ENCODE data around the gene CERS6.

DNA sequence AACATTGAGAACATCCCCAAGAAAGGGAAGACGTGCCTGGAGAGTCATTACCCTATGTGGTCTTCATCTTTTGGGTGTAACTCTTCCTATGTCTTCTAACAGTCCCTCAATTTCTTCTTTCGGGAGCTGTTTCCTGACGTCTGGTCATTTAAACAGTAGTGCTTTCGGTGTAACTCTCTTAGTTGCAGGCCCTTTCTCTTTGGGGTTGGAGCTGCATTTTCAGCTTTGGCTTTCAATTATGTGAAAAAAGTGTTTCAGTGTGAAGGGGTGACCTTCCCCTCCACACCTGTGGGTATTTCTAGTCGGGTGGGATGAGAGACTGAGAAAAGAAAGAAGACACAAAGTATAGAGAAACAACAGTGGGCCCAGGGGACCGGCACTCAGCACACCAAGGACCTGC is 105.9 kb downstream of the CERS6 start:
- TF ChIP-seq, protein P1, sequence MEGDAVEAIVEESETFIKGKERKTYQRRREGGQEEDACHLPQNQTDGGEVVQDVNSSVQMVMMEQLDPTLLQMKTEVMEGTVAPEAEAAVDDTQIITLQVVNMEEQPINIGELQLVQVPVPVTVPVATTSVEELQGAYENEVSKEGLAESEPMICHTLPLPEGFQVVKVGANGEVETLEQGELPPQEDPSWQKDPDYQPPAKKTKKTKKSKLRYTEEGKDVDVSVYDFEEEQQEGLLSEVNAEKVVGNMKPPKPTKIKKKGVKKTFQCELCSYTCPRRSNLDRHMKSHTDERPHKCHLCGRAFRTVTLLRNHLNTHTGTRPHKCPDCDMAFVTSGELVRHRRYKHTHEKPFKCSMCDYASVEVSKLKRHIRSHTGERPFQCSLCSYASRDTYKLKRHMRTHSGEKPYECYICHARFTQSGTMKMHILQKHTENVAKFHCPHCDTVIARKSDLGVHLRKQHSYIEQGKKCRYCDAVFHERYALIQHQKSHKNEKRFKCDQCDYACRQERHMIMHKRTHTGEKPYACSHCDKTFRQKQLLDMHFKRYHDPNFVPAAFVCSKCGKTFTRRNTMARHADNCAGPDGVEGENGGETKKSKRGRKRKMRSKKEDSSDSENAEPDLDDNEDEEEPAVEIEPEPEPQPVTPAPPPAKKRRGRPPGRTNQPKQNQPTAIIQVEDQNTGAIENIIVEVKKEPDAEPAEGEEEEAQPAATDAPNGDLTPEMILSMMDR (conservative IDR thresholded peaks at IDR 0.05; ENCODE audit: low read depth in 2 of 2): no peak
- TF ChIP-seq EZH2phosphoT487 (IDR thresholded peaks at IDR 0.05; ENCODE audit: unreplicated experiment) (no peak), EZH2 (IDR thresholded peaks at IDR 0.05; ENCODE audit: low read depth, unreplicated experiment) (no peak), ZNF331 (CRISPR knock-in tag; IDR thresholded peaks at IDR 0.05; ENCODE audit: low read depth) (no peak), POLR2AphosphoS5 (IDR thresholded peaks at IDR 0.05; ENCODE audit: low read depth) (no peak), CREB1 (CRISPR knock-in tag; IDR thresholded peaks at IDR 0.05; ENCODE audit: low read depth) (no peak), JUNB (IDR thresholded peaks at IDR 0.05; ENCODE audit: unreplicated experiment) (no peak), NANOG (IDR thresholded peaks at IDR 0.05; ENCODE audit: borderline replicate concordance) (no peak), ZNF114 (CRISPR knock-in tag; IDR thresholded peaks at IDR 0.05) (no peak), STAT1 (IDR thresholded peaks at IDR 0.05; ENCODE audit: unreplicated experiment) (no peak)
- TF ChIP-seq, protein P2, sequence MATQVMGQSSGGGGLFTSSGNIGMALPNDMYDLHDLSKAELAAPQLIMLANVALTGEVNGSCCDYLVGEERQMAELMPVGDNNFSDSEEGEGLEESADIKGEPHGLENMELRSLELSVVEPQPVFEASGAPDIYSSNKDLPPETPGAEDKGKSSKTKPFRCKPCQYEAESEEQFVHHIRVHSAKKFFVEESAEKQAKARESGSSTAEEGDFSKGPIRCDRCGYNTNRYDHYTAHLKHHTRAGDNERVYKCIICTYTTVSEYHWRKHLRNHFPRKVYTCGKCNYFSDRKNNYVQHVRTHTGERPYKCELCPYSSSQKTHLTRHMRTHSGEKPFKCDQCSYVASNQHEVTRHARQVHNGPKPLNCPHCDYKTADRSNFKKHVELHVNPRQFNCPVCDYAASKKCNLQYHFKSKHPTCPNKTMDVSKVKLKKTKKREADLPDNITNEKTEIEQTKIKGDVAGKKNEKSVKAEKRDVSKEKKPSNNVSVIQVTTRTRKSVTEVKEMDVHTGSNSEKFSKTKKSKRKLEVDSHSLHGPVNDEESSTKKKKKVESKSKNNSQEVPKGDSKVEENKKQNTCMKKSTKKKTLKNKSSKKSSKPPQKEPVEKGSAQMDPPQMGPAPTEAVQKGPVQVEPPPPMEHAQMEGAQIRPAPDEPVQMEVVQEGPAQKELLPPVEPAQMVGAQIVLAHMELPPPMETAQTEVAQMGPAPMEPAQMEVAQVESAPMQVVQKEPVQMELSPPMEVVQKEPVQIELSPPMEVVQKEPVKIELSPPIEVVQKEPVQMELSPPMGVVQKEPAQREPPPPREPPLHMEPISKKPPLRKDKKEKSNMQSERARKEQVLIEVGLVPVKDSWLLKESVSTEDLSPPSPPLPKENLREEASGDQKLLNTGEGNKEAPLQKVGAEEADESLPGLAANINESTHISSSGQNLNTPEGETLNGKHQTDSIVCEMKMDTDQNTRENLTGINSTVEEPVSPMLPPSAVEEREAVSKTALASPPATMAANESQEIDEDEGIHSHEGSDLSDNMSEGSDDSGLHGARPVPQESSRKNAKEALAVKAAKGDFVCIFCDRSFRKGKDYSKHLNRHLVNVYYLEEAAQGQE (IDR thresholded peaks at IDR 0.05; ENCODE audit: unreplicated experiment): no peak
- TF ChIP-seq, protein P3, sequence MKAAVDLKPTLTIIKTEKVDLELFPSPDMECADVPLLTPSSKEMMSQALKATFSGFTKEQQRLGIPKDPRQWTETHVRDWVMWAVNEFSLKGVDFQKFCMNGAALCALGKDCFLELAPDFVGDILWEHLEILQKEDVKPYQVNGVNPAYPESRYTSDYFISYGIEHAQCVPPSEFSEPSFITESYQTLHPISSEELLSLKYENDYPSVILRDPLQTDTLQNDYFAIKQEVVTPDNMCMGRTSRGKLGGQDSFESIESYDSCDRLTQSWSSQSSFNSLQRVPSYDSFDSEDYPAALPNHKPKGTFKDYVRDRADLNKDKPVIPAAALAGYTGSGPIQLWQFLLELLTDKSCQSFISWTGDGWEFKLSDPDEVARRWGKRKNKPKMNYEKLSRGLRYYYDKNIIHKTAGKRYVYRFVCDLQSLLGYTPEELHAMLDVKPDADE (IDR thresholded peaks at IDR 0.05): no peak
